HG03354 (cell line): ENCODE data around the gene PODN.

ENCODE experiments used
- ATAC-seq: cut with Tn5 transposase; IDR thresholded peaks from one replicate; pipeline ENCODE4 v1.9.1; 2021; ENCODE audit warnings: mild to moderate bottlenecking; ENCODE audit not compliant: unreplicated experiment, poor library complexity, severe bottlenecking

The PODN gene

DNA sequence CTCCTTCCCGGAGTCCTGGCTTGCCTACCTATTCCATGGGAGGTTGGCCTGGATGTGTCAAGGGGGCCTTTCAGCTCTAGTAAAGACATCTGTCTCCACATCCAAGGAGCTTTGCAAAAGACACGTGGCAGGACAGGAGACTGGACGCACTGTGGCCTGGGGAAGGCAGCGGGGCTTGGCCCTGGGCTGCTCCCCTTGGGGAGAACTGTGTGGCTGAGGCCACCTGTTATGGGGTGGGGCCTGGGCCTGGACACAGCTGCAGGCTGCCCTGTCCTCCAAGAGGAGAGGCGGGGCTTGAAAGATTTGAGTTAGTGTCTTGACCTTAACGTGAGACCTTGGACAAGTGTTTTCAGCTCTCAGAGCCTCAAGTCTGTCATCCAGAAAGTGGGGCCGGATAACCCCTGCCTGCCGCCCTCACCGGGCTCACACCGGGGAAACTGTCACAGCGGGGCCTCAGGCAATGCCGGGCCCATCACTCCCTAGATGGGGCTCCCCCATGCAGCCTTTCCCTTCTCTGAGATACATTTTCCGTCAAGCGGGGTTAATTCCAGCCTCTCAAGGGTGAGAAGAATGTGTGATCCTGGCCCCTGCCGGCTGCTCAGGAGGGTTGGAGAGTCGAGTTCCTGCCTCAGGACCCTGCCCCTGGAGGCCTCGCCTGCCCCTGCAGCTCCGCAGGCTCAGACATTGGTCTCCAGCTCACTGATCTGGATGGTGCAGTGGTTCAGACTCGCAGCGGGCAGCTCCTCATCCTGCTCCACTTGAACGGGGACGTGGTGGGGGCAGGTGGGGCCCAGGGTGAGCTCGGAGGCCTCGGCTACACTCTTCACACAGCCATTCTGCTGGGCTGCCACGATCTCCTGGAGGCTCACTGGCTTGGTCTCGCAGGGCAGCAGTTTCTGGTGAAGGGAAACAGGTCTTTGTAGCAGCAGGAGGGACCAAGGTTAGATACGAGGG is 25.6 kb downstream of the PODN start:
- no peak for ATAC-seq

DNA sequence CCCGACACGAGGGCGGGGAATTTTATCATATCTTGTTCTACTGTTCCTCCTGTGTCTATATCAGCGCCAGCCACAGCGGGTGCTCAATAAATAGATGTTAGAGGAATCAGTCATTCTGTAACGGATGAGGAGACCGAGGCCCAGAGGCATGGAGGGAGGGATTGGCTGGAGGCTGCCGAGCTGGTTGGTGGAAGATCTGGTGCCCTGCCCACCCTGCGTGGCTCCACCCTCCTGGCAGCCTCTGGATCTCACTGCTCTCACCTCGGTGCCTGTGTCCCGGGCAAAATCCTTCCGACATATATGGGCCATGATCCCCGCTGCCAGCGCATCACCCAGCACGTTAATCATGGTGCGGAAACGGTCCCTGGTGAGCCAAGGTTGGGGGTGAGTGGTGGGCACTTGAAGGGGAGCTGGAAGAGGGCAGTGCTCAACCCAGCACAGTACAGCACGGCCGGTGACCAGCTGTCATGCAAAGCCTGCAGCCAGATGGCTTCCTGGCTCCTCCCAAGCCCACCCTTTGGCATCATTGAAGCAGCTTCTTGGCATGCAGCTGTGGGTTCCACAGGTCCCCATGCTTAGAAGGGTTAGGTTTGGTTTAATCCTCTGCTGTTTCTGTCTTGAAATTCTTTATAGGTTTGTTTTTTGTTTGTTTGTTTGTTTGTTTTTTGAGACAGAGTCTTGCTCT is 26.7 kb downstream of the PODN start:
- ATAC-seq = no peak

DNA sequence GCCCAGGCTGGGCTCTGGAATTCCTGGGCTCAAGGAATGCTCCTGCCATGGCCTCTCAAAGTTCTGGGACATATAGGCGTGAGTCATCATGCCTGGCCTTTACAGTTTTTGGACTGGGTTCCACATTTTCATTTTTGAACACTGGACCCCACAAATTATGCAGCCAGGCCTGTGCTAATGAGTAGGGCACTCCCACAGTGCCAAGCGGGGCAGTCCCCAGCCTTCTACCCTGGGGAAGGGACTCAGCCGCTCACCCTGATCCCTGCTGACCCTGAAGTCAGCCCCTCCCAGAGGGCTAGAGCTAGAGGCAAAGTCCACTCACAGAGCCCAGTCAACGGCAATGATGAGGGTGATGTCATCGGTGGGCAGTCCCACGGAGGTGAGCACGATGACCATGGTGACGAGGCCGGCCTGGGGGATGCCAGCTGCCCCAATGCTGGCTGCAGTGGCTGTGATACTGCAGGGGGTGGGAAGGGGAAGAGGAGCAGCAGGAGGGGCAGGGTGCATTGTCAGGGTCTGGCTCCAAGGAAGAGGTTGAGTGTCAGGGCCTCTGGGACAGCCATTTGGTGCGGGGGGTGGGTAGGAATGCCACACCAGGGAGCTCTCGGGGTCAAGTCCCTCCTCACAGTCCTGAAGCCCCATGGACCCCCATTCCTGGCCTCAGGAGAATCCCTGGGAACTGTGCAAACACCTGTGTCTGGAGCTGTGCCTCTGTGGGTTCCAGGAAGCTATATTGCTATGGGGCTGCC is 27.6 kb downstream of the PODN start:
- no peak for ATAC-seq

DNA sequence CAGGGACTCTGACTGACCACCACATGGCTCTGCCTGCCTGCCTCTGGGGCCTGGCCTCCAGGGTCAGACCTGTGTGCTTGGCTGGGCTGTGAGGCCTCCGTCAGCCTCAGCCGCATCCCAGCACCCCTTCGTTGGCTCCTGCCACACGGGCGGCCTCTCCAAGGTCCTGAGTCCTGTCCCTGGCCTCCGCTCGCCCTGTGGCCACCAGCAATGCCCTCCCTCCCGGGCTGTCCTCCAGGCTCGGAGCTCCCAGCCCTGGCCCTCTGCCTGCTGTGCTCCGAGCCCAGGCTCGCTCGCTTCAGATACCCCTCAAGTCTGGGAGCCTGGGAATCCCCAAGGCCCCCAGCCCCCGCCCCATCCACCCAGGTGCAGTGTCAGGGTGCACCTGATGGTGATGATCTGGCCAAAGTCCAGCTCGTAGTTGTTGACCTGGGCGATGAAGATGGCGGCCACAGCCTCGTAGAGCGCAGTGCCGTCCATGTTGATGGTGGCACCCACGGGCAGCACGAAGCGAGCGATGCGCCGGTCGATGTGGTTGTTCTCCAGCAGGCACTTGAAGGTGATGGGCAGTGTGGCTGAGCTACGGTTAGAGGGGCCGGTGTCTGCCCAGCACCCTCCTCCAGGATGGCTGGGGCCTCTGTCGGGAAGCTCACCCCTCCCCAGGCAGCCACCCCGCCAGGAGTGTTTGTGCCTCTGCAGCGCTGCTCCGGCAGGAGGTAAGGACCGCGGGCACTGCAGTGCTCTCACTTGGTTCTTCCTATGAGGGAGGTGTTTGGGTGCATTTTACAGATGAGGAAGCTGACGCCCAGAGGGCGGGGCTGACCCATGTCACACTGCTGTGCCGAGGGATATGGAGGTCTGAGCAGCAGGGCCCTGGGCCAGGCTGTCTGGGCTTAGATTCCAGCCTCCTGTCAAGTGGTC is 28.5 kb downstream of the PODN start:
- ATAC-seq = no peak

DNA sequence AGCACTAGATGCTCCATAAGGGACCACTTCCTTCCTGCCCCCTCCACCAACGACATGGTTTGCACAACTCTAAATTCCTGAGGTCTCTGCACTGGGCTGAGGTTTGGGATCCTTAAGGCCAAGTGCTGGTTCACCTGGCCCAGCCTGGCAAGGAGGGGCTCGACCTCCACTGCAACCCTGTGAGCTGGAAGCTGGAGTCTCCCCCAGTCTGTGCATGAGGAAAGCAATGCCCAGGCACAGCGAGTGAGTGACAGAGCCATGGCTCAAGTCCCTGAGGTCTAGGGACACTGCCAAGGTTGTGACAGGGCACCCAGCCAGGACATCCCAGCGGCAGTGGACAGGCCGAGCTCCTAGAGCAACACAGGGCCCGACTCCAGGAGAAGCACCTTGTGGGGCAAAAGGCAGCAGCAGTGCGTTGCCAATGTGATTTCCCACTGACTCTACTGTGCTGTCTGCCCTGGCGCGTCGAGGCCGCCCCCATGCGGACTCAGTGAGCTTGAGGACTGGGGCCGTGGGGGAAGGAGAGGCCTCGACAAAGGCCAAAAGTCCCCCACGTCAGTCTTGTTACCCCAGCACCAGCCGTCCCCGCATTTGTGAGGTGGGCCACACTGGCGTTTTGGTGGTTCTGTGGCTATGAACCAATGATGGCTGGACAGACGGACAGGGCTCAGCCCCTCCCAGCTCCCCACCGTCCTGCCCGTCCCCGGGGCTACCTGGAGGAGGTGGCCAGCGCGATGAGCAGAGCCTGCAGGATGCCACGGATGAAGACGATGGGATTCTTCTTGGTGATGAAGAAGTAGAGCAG is 30.0 kb downstream of the PODN start:
- no peak for ATAC-seq

DNA sequence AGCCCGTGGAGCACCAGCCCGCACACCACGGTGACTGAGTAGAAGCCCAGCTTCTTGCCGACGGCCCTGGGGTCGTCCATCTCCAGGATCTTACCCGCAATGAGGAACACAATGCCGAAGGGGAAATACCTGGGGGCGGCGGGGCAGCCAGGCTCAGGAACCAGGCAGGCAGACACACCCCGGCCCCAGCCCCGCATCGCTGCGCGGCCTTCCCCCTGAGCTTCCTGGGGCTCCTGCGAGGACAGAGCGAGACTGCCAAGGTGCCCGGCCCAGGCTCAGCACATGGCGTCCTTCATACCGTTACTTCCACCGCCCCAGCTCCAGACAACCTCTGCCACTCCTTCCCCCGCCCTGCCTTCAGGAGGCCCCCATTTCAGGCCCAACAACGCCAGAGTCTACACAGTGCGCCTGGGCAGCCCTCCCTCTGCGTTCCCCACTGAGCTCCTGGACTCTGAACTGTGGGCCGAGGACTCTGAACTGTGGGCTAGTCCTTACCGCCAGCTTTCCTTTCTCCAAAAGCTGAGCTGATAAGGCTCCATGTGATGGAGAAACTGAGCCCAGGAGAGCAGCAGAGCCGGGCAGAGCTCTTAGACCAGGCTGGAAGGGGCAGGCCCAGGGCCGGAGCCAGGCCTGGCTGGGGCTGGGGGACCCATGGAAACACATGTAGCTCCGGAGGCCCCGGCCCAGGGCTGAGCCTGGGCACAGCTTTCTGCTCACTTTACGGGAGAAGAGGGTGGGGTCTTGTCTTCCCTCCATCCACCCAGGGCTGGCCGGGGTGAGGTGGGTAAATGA is 30.8 kb downstream of the PODN start:
- no peak for ATAC-seq

DNA sequence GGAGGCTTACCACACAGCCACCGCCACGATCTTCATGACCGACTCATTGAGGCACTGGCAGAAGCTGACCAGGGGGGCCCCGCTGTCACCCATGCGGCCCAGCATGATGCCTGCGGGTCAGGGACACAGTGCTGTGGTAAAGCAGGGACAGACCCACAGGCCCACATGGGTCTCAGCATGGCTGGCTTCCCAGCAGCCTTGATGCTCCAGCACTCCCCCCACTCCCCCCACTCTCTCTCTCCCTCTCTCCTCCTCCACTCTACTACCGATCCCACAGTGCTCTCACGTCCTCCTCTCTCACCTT is 31.4 kb downstream of the PODN start:
- ATAC-seq = no peak

DNA sequence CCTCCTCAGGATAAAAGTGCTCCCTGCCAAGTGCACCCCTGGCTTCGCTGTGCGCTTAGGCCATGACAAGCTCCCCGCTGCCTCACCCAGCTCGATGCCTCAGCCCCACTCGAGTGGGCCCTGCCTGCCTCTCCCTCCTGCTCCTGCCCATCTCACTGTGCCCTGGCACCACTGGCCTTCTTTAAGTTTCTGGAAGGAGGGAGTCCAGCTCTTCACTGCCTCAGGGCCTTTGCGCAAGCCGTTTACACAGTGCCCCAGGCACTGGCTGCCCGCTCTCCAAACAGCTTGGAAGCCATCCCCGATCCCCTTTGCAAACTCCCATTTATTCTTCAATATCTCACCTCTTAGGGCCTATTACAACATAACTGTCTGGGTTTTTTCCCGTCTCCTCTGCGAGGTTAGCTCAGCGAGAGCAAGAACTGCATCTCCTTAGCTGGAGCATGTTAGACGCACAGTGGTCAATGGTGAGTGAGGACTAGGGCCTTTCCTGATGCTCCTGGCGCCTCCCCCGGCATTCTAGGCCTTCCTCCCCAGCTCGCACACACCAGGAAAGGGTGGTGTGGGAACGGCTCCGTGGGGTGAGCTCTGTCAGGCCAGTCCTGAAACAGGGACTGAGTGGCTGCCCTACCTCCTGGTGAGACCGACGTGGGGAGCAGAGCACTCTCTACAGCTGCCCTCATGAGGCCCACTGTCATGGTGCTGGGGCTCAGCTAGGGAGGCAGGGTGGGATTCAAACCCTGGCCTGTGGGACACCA is 31.9 kb downstream of the PODN start:
- no peak for ATAC-seq

DNA sequence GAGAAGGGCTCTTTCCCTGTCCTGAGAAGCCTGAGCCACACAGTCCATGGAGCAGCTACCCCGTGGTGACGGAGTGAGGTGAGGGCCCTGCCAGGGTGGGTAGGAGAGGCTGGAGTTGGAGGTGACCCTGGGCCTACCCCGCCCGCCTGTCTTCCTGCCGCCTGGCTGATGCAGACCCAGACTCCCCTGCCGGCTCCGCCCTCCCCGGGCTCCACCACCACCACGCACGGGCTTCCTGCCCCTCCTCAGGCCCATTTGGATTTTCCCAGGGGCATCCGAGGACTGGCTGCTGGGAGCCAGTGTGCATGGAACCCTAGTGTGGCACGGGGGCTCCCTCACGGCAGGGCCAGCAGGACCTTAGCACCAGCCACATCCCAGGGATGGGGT is 32.5 kb downstream of the PODN start:
- no peak for ATAC-seq

DNA sequence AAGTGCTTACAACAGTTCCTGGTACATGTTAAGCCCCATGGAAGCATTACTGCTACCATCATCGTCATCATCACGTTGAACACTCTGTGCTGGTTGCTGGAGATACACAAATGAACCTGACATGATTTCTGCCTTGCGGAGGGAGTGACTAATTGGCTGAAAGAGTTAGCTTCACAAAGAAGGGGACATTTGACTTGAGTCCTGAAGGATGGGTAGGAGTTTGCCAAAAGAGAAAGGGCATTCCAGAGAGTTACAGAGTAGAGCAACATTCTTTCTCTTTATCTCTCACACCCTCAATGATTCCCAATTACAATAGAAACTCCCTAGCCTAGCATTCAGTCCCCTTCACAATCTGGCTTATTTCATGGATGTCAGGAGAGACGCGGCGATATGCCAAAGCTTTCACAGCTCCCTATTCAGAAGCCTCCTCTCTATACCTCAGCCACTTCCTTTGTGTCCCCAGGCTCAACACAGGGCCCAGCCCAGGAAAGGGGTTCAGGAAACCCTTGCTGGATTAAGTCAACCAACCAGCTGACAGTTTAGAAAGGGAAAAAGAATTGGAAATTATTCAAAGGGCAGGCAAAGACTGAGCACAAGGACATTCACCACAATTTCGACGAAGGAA is 42.4 kb downstream of the PODN start:
- ATAC-seq = no peak

DNA sequence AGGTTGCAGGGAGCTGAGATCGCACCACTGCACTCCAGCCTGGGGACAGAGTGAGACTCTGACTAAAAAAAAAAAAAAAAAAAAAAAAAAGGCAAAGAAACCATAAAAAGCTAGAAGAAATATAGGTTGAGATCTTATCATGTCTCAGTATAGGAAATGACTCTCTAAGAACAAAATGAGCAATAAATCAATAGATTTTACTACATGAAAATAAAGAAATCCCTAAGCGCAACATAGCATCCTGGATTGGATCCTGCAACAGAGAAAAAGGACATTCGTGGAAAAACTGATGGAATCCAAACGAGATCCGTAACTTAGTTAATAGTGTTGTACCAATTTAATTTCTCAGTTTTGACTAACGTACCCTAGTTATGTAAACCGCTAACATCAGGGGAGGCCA is 45.1 kb downstream of the PODN start:
- ATAC-seq = no peak

DNA sequence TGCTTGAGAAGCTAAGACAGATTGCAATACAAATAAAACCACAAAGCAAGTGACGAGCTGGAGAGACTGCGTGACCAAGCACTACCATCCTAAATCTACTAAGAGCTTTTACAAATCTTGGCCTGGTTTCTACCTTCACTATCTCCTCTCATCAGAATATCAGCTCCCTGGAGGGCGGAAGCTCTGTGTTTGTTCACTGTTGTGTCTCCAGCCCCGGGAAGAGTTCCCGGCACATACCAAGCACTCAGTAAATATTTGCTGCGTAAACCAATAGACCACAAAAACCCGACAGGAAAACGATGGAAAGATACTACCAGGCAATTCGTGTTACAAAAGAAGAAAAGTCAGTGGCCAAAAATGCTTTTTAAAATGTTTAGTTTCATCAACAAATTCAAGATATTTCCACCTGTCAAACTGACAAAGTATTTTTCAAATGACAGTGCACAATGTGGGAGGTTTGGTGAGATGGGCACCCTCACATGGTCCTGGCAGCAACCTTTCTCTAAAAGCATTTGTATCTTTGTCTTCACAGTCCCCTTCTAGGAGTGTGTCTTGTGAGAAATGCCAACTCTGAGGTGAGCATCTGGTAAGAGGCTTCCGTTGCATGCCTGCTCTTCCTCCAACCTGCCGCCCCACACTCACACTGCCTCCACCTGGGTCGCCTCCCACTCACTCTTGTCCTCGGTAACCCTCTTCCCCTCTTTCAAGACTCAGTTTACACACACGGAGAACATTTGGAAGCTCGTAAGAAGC is 45.7 kb downstream of the PODN start:
- no peak for ATAC-seq

DNA sequence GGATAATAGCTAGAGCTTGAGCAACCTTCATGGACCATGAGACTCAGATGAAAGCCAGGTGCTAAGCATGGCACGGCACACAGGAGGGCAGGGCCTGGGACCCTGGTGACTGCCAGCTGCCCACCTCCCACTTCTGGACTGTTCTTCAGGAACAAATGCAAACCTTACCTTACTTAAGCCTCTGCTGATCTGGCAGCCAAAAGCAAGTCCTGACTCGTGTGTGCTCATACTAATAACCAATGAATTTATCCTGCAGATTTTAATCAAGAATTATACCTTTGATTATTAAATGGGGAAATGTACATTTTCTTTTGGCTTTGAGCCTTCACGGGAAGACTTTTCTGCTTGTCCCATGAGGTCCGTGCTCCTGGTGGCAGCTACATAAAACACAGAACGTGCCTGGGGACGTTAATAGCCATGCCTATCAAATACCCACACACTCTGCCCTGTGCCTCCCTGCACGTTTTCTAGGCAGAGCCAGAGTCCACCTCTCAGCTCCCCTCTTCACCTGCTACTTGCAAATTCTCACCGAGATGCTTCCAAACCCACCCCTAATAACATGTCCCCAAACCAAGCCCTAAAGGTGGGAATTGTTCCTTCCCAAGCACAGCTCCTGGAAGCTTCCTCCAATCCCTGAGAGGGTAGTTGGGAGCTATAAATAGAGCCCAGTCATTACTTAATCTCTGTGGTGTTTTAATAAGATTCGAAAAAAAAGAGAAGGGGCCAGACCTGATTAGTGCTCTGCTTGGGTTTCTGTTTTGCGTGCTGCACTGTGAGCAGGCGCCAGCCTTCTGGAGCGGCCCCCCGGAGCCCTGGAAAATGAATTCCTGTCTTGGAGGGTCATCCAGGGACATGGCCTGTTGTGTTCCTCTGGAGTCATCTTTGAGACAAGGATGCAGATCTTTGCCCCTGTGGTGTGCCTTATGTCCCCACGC is 46.9 kb downstream of the PODN start:
- no peak for ATAC-seq

DNA sequence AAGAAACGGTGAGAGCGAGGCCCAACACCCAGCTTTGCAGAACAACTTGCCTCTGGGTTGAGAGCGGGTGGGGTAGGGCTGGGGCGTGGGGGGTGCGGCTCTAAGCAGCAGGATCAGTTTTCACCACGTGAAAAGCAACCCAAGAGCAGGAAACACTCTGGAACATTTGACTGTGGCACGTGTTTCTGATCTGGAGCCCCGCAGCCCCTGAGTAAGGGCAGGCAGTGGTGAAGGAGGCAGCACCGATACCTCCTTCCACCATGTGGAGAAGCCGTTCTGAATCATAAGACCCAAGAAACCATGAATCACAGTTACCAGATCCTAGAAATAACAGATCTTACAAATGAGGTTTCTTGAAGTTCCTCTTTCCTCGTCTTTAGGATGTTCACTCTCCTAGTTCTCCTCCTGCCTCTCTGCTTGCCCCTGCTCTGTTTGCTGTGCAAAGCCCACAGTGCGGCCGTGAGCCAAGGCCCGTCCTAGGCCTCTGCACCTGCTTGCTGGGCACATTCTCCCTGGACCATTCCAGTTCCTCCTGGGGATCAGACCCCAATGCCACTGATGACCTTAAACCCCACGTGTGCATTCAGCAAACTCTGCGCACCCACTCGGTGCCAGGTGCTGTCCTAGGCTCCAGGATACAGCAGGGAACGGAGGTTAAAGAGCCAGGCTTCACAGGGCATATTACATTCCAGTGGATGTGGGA is 48.5 kb downstream of the PODN start:
- no peak for ATAC-seq

DNA sequence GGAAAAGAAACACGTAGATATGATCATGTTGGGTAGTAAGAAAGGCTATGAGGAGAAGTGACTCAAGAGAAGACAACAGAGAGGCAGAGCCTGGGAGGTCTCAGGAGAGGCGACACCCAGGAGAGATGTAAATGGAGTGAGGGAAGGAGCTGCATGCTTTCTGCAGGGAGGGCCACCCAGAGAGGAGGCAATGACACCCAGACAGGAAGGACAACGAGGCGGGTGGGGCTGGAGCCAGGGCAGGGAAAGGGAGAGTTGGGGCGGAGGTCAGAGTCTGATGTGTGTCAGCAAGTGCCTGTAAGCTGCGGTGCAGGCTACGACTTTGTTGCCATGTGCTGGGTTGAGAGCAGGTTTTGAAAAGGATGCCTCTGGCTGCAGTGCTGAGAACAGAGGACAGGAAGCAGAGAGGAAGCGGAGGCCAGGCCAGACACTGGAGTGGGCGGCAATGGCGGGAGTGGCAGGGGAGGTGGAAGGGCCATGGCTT is 49.1 kb downstream of the PODN start:
- no peak for ATAC-seq
